Mesenchymal stem cell (in vitro differentiated cells and primary cell): ENCODE measurements around the gene NFKB1.
A peak's percentile ranks its signal among the peaks of the same experiment; 100 is the strongest.

Experiments used
- DNase-seq: peaks from one replicate; pipeline ENCODE4 v3.0.0-alpha.2; 2013
- H2AFZ ChIP-seq: one replicate; pipeline ENCODE4 v1.6.1; 2013; ENCODE audit warnings: low read depth, mild to moderate bottlenecking, control low read depth, inconsistent platforms, low read length, moderate library complexity
- H2AK5ac ChIP-seq: 2 replicates; pipeline ENCODE4 v1.6.1; 2013; ENCODE audit warnings: low read length, moderate library complexity, mild to moderate bottlenecking, inconsistent platforms; ENCODE audit not compliant: severe bottlenecking
- H2BK120ac ChIP-seq: one replicate; pipeline ENCODE4 v1.6.1; 2013; ENCODE audit warnings: low read depth, mild to moderate bottlenecking, inconsistent platforms, low read length, moderate library complexity
- H2BK12ac ChIP-seq, 2 experiments: one replicate each; pipeline ENCODE4 v1.6.1; 2013; ENCODE audit warnings: inconsistent platforms in 2 of 2, low read length in 2 of 2, mild to moderate bottlenecking in 2 of 2, moderate library complexity in 2 of 2, control low read depth in 1 of 2
- H2BK15ac ChIP-seq: one replicate; pipeline ENCODE4 v1.6.1; 2013; ENCODE audit warnings: mild to moderate bottlenecking, low read depth, inconsistent platforms; ENCODE audit not compliant: poor library complexity, severe bottlenecking
- H2BK5ac ChIP-seq: 2 replicates; pipeline ENCODE4 v1.6.1; 2013; ENCODE audit warnings: low read depth, mild to moderate bottlenecking, low read length, control low read depth, inconsistent platforms; ENCODE audit not compliant: poor library complexity, severe bottlenecking
- H3K14ac ChIP-seq, 2 experiments: one replicate each; pipeline ENCODE4 v1.6.1; 2013; ENCODE audit warnings: inconsistent platforms in 2 of 2, low read length in 2 of 2, control low read depth in 1 of 2, mild to moderate bottlenecking in 1 of 2, moderate library complexity in 1 of 2
- H3K18ac ChIP-seq, 2 experiments: one replicate each; pipeline ENCODE4 v1.6.1; 2013; ENCODE audit warnings: inconsistent platforms in 2 of 2, low read length in 2 of 2, control low read depth in 1 of 2, low read depth in 1 of 2, mild to moderate bottlenecking in 1 of 2
- H3K23ac ChIP-seq, 2 experiments: one replicate each; pipeline ENCODE4 v1.6.1; 2013; ENCODE audit warnings: inconsistent platforms in 2 of 2, low read length in 2 of 2, mild to moderate bottlenecking in 2 of 2, moderate library complexity in 2 of 2, control low read depth in 1 of 2
- H3K27ac ChIP-seq: 2 replicates; pipeline ENCODE4 v1.5.1; 2013; ENCODE audit warnings: mild to moderate bottlenecking, moderate library complexity, low read length, control low read depth, inconsistent platforms; ENCODE audit not compliant: poor library complexity, severe bottlenecking
- H3K27me3 ChIP-seq, 2 experiments: 2 replicates each; pipeline versions ENCODE4 v1.6.1 to v1.7.0; 2013; ENCODE audit warnings: low read length in 2 of 2, mild to moderate bottlenecking in 2 of 2, moderate library complexity in 2 of 2, control low read depth in 1 of 2, inconsistent platforms in 1 of 2; ENCODE audit not compliant: control insufficient read depth in 1 of 2, insufficient read depth in 1 of 2
- H3K36me3 ChIP-seq, 2 experiments: 2 replicates each; pipeline versions ENCODE4 v1.6.1 to v1.7.0; 2013; ENCODE audit warnings: low read length in 2 of 2, control low read depth in 1 of 2, inconsistent platforms in 1 of 2, low read depth in 1 of 2, mild to moderate bottlenecking in 1 of 2; ENCODE audit not compliant: insufficient read depth in 2 of 2, control insufficient read depth in 1 of 2
- H3K4ac ChIP-seq, 2 experiments: one replicate each; pipeline ENCODE4 v1.6.1; 2013; ENCODE audit warnings: inconsistent platforms in 2 of 2, low read length in 2 of 2, mild to moderate bottlenecking in 2 of 2, moderate library complexity in 2 of 2, control low read depth in 1 of 2, low read depth in 1 of 2
- H3K4me1 ChIP-seq: 2 replicates; pipeline ENCODE4 v1.6.1; 2013; ENCODE audit warnings: low read depth, low read length, control low read depth; ENCODE audit not compliant: control insufficient read depth, insufficient read depth
- H3K4me2 ChIP-seq: 2 replicates; pipeline ENCODE4 v1.6.1; 2013; ENCODE audit warnings: low read length, mild to moderate bottlenecking, inconsistent platforms; ENCODE audit not compliant: poor library complexity, severe bottlenecking
- H3K4me3 ChIP-seq, 2 experiments: 2 replicates each; pipeline versions ENCODE4 v1.5.1 to v1.7.0; 2013; ENCODE audit warnings: low read length in 2 of 2, mild to moderate bottlenecking in 2 of 2, control low read depth in 1 of 2, low read depth in 1 of 2; ENCODE audit not compliant: insufficient read depth in 1 of 2
- H3K79me1 ChIP-seq: replicated peaks from 2 replicates; pipeline ENCODE4 v1.6.1; 2013; ENCODE audit warnings: mild to moderate bottlenecking, control low read depth, low read length, inconsistent platforms; ENCODE audit not compliant: poor library complexity, severe bottlenecking
- H3K9ac ChIP-seq: 2 replicates; pipeline ENCODE4 v1.7.0; 2013; ENCODE audit warnings: mild to moderate bottlenecking, low read length, moderate library complexity
- H3K9me3 ChIP-seq: 2 replicates; pipeline ENCODE4 v1.7.0; 2013; ENCODE audit warnings: mild to moderate bottlenecking, low read length; ENCODE audit not compliant: control insufficient read depth
- H4K8ac ChIP-seq: one replicate; pipeline ENCODE4 v1.6.1; 2013; ENCODE audit warnings: inconsistent platforms, mild to moderate bottlenecking, low read length, moderate library complexity
- H4K91ac ChIP-seq: one replicate; pipeline ENCODE4 v1.6.1; 2013; ENCODE audit warnings: mild to moderate bottlenecking, low read length, inconsistent platforms
- WGBS: methylation state at CpG from one replicate; pipeline ENCODE4 v1.1.7; 2013; ENCODE audit warnings: mixed read lengths; 5-methylcytosine and 5-hydroxymethylcytosine counted together

Gene NFKB1

GRCh38 chr4:102502543-102502818 lies 1.3 kb downstream of the NFKB1 start:
- H3K27me3 ChIP-seq, result no peaks in the 10 kb centered on the region
- no peak overlapping the region for H3K23ac ChIP-seq
- H3K14ac ChIP-seq, result no peak overlapping the region
- H3K36me3 ChIP-seq, result no peaks in the 10 kb centered on the region
- no peak overlapping the region for H3K18ac ChIP-seq
- no peak overlapping the region for H2AK5ac ChIP-seq
- H3K79me1 ChIP-seq, result peaks cover 4% of the 10 kb centered on the region
- DNase-seq, result no peak
- H2AFZ ChIP-seq, result no peak overlapping the region
- peak overlapping the region; percentile 79 for H3K4me2 ChIP-seq
- H2BK15ac ChIP-seq, result no peak overlapping the region
- H3K27ac ChIP-seq, result no peak overlapping the region
- no peak overlapping the region for H2BK120ac ChIP-seq
- peak overlapping the region in 1 of 2 experiments; percentile 93 for H3K4me3 ChIP-seq
- H3K9me3 ChIP-seq, result no peaks in the 10 kb centered on the region
- H3K4ac ChIP-seq, result no peak overlapping the region
- no peak overlapping the region for H2BK5ac ChIP-seq
- H2BK12ac ChIP-seq, result no peak overlapping the region
- no peak overlapping the region for H4K8ac ChIP-seq
- WGBS, result 60% methylated on average over 1 of the region's 1 CpG
- peaks cover 3% of the 10 kb centered on the region for H3K4me1 ChIP-seq
- H4K91ac ChIP-seq, result no peak overlapping the region
- H3K9ac ChIP-seq, result peak overlapping the region; percentile 96

- H2AFZ ChIP-seq, result no peak overlapping the region
- H2BK12ac ChIP-seq, result no peak overlapping the region
- no peak overlapping the region for H3K14ac ChIP-seq
- no peak for DNase-seq
- no peaks in the 10 kb centered on the region for H3K27me3 ChIP-seq
- H3K4me2 ChIP-seq, result no peak overlapping the region
- H2AK5ac ChIP-seq, result no peak overlapping the region
- no peaks in the 10 kb centered on the region for H3K9me3 ChIP-seq
- H3K79me1 ChIP-seq, result peaks cover 4% of the 10 kb centered on the region
- peak overlapping the region in 1 of 2 experiments; percentile 93 for H3K4me3 ChIP-seq
- H2BK15ac ChIP-seq, result no peak overlapping the region
- no peak overlapping the region for H3K27ac ChIP-seq
- H2BK5ac ChIP-seq, result no peak overlapping the region
- no peak overlapping the region for H2BK120ac ChIP-seq
- H4K8ac ChIP-seq, result no peak overlapping the region
- H3K4ac ChIP-seq, result no peak overlapping the region
- peaks cover 3% of the 10 kb centered on the region for H3K4me1 ChIP-seq
- 77% methylated on average over 3 of the region's 3 CpGs for WGBS
- H3K18ac ChIP-seq, result no peak overlapping the region
- H3K36me3 ChIP-seq, result no peaks in the 10 kb centered on the region
- no peak overlapping the region for H4K91ac ChIP-seq
- H3K23ac ChIP-seq, result no peak overlapping the region
- peak overlapping the region; percentile 96 for H3K9ac ChIP-seq
Observed at GRCh38 chr4:102503301-102503746, 2.2 kb downstream of the NFKB1 start.

DNA sequence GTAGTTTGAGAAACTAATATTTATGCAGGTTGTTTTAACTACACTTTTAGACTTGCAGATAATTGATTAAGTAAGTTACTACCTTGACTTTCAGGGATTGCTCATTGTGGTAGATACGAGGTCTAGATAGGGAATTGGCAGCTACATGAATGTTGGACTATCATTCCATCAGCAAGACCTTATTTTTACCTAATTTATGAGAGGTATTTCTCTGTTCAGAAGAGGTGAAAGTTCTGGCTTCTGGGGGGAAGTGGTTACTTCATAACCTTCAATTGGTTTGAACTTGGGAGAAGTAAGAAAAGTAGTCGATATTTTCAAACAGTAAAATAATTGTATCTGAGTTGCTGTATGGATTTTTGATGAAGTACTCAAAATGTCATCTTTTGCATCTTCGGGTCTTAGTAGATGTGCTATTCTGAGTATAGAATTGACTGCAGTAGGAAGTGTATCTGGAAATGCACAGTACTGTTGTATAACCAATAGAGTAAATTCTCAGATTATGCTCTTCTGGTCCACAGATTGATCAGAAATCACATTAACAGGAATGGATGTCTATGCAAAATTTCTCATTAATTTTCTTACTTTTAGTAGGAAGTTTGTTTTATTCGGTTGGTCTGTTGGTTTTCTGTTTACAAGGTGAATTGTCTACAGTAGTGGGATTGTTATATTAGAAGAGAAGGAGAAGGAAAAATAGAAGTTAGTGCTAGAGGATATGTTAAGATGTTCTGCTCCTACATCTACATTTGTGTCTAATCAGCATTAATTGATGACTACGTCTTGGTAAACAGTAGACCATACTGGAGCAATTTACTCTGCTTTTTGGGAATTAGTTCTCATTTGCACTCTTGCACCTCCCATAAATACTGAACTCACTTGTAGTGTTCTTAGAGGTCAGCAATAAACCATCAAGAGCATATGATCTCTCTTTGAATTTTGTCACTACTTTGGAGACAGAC lies 3.0 kb downstream of the NFKB1 start:
- WGBS, result 92% methylated on average over 5 of the region's 5 CpGs
- Histone ChIP-seq H3K36me3 (no peaks in the 10 kb centered on the region), H3K9ac (peak overlapping the region; percentile 96), H2BK5ac (no peak overlapping the region), H2BK15ac (no peak overlapping the region), H3K4me2 (no peak overlapping the region), H3K4ac (no peak overlapping the region), H3K14ac (no peak overlapping the region), H3K4me3 (peak overlapping the region in 1 of 2 experiments; percentile 93), H3K4me1 (peaks cover 3% of the 10 kb centered on the region), H2AFZ (no peak overlapping the region), H3K27me3 (no peaks in the 10 kb centered on the region), H4K91ac (no peak overlapping the region), H3K79me1 (peaks cover 3% of the 10 kb centered on the region), H2BK120ac (no peak overlapping the region), H3K9me3 (no peaks in the 10 kb centered on the region), H4K8ac (no peak overlapping the region), H3K27ac (no peak overlapping the region), H3K18ac (no peak overlapping the region), H3K23ac (no peak overlapping the region), H2AK5ac (no peak overlapping the region), H2BK12ac (no peak overlapping the region)
- peak; percentile 15 for DNase-seq

DNA sequence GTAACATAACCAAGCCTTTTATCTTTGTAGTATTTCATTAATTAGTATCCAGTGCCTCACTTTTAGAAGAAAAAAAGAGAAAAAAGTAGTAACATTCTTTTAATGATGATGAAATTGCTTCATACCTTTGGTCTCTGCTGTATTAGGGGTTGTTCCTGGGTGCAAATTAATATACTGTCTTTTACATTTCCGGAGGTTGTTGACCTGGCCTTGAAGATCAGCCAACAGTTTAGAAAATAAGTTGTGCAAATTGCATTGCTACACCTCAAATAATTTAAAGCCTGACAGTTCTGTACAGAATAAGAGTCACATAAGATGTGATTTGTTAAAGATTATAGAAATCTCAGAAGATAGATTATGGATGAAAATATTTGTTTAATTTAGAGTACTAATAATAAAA lies 3.8 kb downstream of the NFKB1 start:
- no peaks in the 10 kb centered on the region for H3K36me3 ChIP-seq
- no peak overlapping the region for H4K8ac ChIP-seq
- no peak overlapping the region for H3K18ac ChIP-seq
- no peaks in the 10 kb centered on the region for H3K9me3 ChIP-seq
- no peak overlapping the region for H3K9ac ChIP-seq
- H3K27me3 ChIP-seq, result no peaks in the 10 kb centered on the region
- no peak overlapping the region for H2BK12ac ChIP-seq
- 100% methylated on average over 1 of the region's 1 CpG for WGBS
- H3K4me1 ChIP-seq, result peaks cover 3% of the 10 kb centered on the region
- no peak overlapping the region for H2AFZ ChIP-seq
- H4K91ac ChIP-seq, result no peak overlapping the region
- DNase-seq, result no peak
- H2BK15ac ChIP-seq, result no peak overlapping the region
- H3K4ac ChIP-seq, result no peak overlapping the region
- no peak overlapping the region for H2AK5ac ChIP-seq
- H2BK120ac ChIP-seq, result no peak overlapping the region
- no peak overlapping the region for H3K4me2 ChIP-seq
- H3K23ac ChIP-seq, result no peak overlapping the region
- H2BK5ac ChIP-seq, result no peak overlapping the region
- H3K4me3 ChIP-seq, result no peak overlapping the region
- no peak overlapping the region for H3K14ac ChIP-seq
- H3K79me1 ChIP-seq, result peaks cover 8% of the 10 kb centered on the region
- no peak overlapping the region for H3K27ac ChIP-seq
